Liver (tissue), 9 donors: ENCODE results near the gene ACP1. TPM values are rescaled to one million over a fixed set of nuclear protein-coding genes. Genes with fewer than 3 reads are reported as not detected.

Experiments used
- DNase-seq: peaks from one replicate; pipeline ENCODE4 v3.0.0-alpha.2; 2017; ENCODE audit warnings: low spot score
- H3K27ac ChIP-seq, 2 donors: one replicate each; pipeline ENCODE4 v1.7.0; 2013; ENCODE audit warnings: inconsistent platforms in 2 of 2, low read length in 2 of 2, control low read depth in 1 of 2, low read depth in 1 of 2, mild to moderate bottlenecking in 1 of 2
- H3K27me3 ChIP-seq, 4 donors: one replicate each; pipeline versions ENCODE4 v1.6.1 to v1.7.0; 2013; ENCODE audit warnings: low read length in 3 of 4, inconsistent platforms in 1 of 4, mild to moderate bottlenecking in 1 of 4, moderate library complexity in 1 of 4; ENCODE audit not compliant: control insufficient read depth in 4 of 4, insufficient read depth in 4 of 4
- H3K36me3 ChIP-seq, 4 donors: one replicate each; pipeline versions ENCODE4 v1.6.1 to v1.7.0; 2013; ENCODE audit warnings: low read length in 3 of 4, mild to moderate bottlenecking in 3 of 4, low read depth in 1 of 4, moderate library complexity in 1 of 4; ENCODE audit not compliant: control insufficient read depth in 4 of 4, insufficient read depth in 3 of 4
- H3K4me1 ChIP-seq, 4 donors: one replicate each; pipeline versions ENCODE4 v1.6.1 to v1.7.0; 2013; ENCODE audit warnings: low read length in 3 of 4, mild to moderate bottlenecking in 3 of 4, moderate library complexity in 1 of 4; ENCODE audit not compliant: control insufficient read depth in 4 of 4, insufficient read depth in 4 of 4
- H3K4me3 ChIP-seq, 3 donors: one replicate each; pipeline versions ENCODE4 v1.6.1 to v1.7.0; 2013; ENCODE audit warnings: low read length in 3 of 3, control low read depth in 1 of 3, low read depth in 1 of 3, mild to moderate bottlenecking in 1 of 3
- H3K9ac ChIP-seq, 2 donors: one replicate each; pipeline ENCODE4 v1.7.0; 2013; ENCODE audit warnings: low read length in 2 of 2, mild to moderate bottlenecking in 2 of 2, moderate library complexity in 2 of 2, control low read depth in 1 of 2, low read depth in 1 of 2
- H3K9me3 ChIP-seq, 4 donors: one replicate each; pipeline versions ENCODE4 v1.6.1 to v1.7.0; 2013; ENCODE audit warnings: low read length in 3 of 4; ENCODE audit not compliant: control insufficient read depth in 4 of 4
- ATF3 ChIP-seq: IDR thresholded peaks from 2 replicates; pipeline ENCODE4 v1.6.1; 2016; ENCODE audit warnings: antibody characterized with exemption
- CTCF ChIP-seq: fragments of 150-350 bp; IDR thresholded peaks from 2 replicates; pipeline ENCODE4 v1.5.1; 2017; ENCODE audit warnings: improper control_type of control experiment, low read depth, low read length; ENCODE audit not compliant: missing input control
- EGR1 ChIP-seq, 2 donors: IDR thresholded peaks; 2 replicates each; pipeline ENCODE4 v1.6.1; 2016 to 2018; ENCODE audit warnings: antibody characterized with exemption in 2 of 2, low read depth in 2 of 2
- FOXA1 ChIP-seq: IDR thresholded peaks from 2 replicates; pipeline ENCODE4 v1.6.1; 2016; ENCODE audit warnings: antibody characterized with exemption
- FOXA2 ChIP-seq: IDR thresholded peaks from 2 replicates; pipeline ENCODE4 v1.6.1; 2016; ENCODE audit warnings: antibody characterized with exemption
- HNF4A ChIP-seq, 2 donors: conservative IDR thresholded peaks; 2 replicates each; pipeline ENCODE4 v1.6.1; 2016; ENCODE audit warnings: antibody characterized with exemption in 2 of 2, mild to moderate bottlenecking in 2 of 2
- HNF4G ChIP-seq: IDR thresholded peaks from 2 replicates; pipeline ENCODE4 v1.6.1; 2016; ENCODE audit warnings: antibody characterized with exemption
- JUND ChIP-seq, 2 donors: IDR thresholded peaks; 2 replicates each; pipeline ENCODE4 v1.6.1; 2016; ENCODE audit warnings: antibody characterized with exemption in 2 of 2
- NR2F2 ChIP-seq: IDR thresholded peaks from 2 replicates; pipeline ENCODE4 v1.6.1; 2016; ENCODE audit warnings: antibody characterized with exemption
- RAD21 ChIP-seq, 2 donors: IDR thresholded peaks; 2 replicates each; pipeline ENCODE4 v1.6.1; 2016; ENCODE audit warnings: antibody characterized with exemption in 2 of 2, mild to moderate bottlenecking in 2 of 2
- REST ChIP-seq: IDR thresholded peaks from 2 replicates; pipeline ENCODE4 v1.6.1; 2016; ENCODE audit warnings: antibody characterized with exemption, mild to moderate bottlenecking
- RXRA ChIP-seq, 2 donors: IDR thresholded peaks; 2 replicates each; pipeline ENCODE4 v1.6.1; 2017 to 2018; ENCODE audit warnings: antibody characterized with exemption in 2 of 2, mild to moderate bottlenecking in 1 of 2
- SP1 ChIP-seq: IDR thresholded peaks from 2 replicates; pipeline ENCODE4 v1.6.1; 2018; ENCODE audit warnings: antibody characterized with exemption, mild to moderate bottlenecking
- TAF1 ChIP-seq: conservative IDR thresholded peaks from 2 replicates; pipeline ENCODE4 v1.6.1; 2016; ENCODE audit warnings: antibody characterized with exemption, mild to moderate bottlenecking
- YY1 ChIP-seq: IDR thresholded peaks from 2 replicates; pipeline ENCODE4 v1.6.1; 2016; ENCODE audit warnings: antibody characterized with exemption, mild to moderate bottlenecking
- WGBS: extraction: QIAGEN DNeasy Blood & Tissue Kit; methylation state at CpG from one replicate; pipeline ENCODE4 v1.1.7; 2013; 5-methylcytosine and 5-hydroxymethylcytosine counted together
- polyA plus RNA-seq, 2 donors: library from polyadenylated mRNA; stranded (reverse) in 1 of 2; unstranded in 1 of 2; fragments of 200-250 nt in 1 of 2; fragments of >200 nt in 1 of 2; fragmentation: Nextera tagmentation in 1 of 2; extraction: Ambion mirVana in 1 of 2; gene quantifications; one replicate each; pipeline versions ENCODE4 v1.2.1 to v1.2.3, GENCODE V29; 2013 to 2015
- total RNA-seq, 2 donors: library from RNA; depleted of rRNA; stranded (reverse); fragments of >200 nt; gene quantifications; one replicate each; pipeline ENCODE4 v1.2.3, GENCODE V29; 2014
- TF ChIP-seq, protein P1 (sequence below): IDR thresholded peaks from 2 replicates; pipeline ENCODE4 v1.6.1; 2016; ENCODE audit warnings: antibody characterized with exemption
- TF ChIP-seq, protein P2 (sequence below): IDR thresholded peaks from 2 replicates; pipeline ENCODE4 v1.6.1; 2016; ENCODE audit warnings: antibody characterized with exemption
- donor health status: healthy.
- donor health status: healthy.
- donor health status: healthy.
- donor health status: healthy.
- donor health status: healthy.

Gene ACP1
- total and polyA plus RNA-seq, 4 donors = 59.9 to 115 (median 75.7) TPM

- Histone ChIP-seq H3K27ac (no peak overlapping the region), H3K4me3 (no peak overlapping the region), H3K36me3 (no peaks in the 10 kb centered on the region), H3K4me1 (no peaks in the 10 kb centered on the region), H3K9ac (no peak overlapping the region), H3K9me3 (no peaks in the 10 kb centered on the region), H3K27me3 (no peaks in the 10 kb centered on the region)
- TF ChIP-seq NR2F2 = no peak
- no peak for TF ChIP-seq YY1
- no peak for TF ChIP-seq HNF4A (conservative IDR thresholded peaks at IDR 0.05)
- TF ChIP-seq CTCF = no peak
- no peak for TF ChIP-seq RAD21 (IDR thresholded peaks at IDR 0.05)
- no peak for TF ChIP-seq EGR1 (IDR thresholded peaks at IDR 0.05; ENCODE audit: low read depth in 2 of 2)
- no peak for TF ChIP-seq FOXA2
- TF ChIP-seq, protein P1, sequence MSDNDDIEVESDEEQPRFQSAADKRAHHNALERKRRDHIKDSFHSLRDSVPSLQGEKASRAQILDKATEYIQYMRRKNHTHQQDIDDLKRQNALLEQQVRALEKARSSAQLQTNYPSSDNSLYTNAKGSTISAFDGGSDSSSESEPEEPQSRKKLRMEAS = no peak
- TF ChIP-seq HNF4G = no peak
- TF ChIP-seq ATF3 = no peak
- TF ChIP-seq, protein P2, sequence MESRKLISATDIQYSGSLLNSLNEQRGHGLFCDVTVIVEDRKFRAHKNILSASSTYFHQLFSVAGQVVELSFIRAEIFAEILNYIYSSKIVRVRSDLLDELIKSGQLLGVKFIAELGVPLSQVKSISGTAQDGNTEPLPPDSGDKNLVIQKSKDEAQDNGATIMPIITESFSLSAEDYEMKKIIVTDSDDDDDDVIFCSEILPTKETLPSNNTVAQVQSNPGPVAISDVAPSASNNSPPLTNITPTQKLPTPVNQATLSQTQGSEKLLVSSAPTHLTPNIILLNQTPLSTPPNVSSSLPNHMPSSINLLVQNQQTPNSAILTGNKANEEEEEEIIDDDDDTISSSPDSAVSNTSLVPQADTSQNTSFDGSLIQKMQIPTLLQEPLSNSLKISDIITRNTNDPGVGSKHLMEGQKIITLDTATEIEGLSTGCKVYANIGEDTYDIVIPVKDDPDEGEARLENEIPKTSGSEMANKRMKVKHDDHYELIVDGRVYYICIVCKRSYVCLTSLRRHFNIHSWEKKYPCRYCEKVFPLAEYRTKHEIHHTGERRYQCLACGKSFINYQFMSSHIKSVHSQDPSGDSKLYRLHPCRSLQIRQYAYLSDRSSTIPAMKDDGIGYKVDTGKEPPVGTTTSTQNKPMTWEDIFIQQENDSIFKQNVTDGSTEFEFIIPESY = no peak
- TF ChIP-seq REST = no peak
- TF ChIP-seq SP1 = no peak
- TF ChIP-seq RXRA (IDR thresholded peaks at IDR 0.05) = no peak
- no peak for TF ChIP-seq TAF1
- TF ChIP-seq JUND (IDR thresholded peaks at IDR 0.05) = no peak
- no peak for DNase-seq
- 74% methylated on average over 10 of the region's 10 CpGs for WGBS
Measured at GRCh38 chr2:322326-322725, 57.6 kb downstream of the ACP1 start.

- H3K9me3 ChIP-seq = no peaks in the 10 kb centered on the region
- no peak for DNase-seq
- H3K36me3 ChIP-seq = no peaks in the 10 kb centered on the region
- no peak overlapping the region for H3K27ac ChIP-seq
- 81% methylated on average over 9 of the region's 9 CpGs for WGBS
- H3K9ac ChIP-seq = no peak overlapping the region
- H3K27me3 ChIP-seq = no peaks in the 10 kb centered on the region
- H3K4me3 ChIP-seq = no peak overlapping the region
- no peaks in the 10 kb centered on the region for H3K4me1 ChIP-seq
- TF ChIP-seq YY1 = no peak
- no peak for TF ChIP-seq FOXA1
- TF ChIP-seq RXRA (IDR thresholded peaks at IDR 0.05) = no peak
- no peak for TF ChIP-seq JUND (IDR thresholded peaks at IDR 0.05)
- TF ChIP-seq REST = no peak
- TF ChIP-seq CTCF = no peak
- no peak for TF ChIP-seq SP1
- no peak for TF ChIP-seq ATF3
- no peak for TF ChIP-seq FOXA2
- TF ChIP-seq RAD21 (IDR thresholded peaks at IDR 0.05) = no peak
Measured at GRCh38 chr2:323035-323434, 58.3 kb downstream of the ACP1 start.
